ENCODE results near the gene GLRX3.

DNA sequence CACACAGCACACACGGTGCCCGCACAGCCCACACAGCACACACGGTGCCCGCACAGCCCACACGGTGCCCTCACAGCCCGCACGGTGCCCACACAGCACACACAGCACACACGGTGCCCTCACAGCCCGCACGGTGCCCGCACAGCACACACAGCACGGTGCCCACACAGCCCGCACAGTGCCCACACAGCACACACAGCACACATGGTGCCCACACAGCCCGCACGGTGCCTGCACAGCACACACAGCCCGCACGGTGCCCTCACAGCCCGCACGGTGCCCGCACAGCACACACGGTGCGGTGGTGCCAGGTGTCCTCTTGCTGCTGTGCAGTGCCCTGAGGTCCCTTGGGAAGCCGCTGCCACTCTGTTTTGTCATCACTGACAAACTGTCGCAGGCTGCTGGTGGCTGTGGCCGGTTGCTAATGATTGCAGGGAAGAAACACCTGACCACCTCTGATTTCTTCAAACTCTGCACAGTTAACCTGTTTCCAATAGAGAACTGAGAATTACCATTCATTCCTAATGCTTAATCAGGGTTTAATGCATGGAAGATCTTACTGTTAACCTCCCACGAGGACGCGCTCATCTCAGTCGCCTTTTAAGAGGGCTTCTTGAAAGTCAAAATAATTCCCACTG lies 66.9 kb downstream of the GLRX3 start:
- TF ChIP-seq, protein P1, sequence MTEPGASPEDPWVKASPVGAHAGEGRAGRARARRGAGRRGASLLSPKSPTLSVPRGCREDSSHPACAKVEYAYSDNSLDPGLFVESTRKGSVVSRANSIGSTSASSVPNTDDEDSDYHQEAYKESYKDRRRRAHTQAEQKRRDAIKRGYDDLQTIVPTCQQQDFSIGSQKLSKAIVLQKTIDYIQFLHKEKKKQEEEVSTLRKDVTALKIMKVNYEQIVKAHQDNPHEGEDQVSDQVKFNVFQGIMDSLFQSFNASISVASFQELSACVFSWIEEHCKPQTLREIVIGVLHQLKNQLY (CRISPR knock-in tag; IDR thresholded peaks at IDR 0.05) = no peak
- TF ChIP-seq ZNF12 (CRISPR knock-in tag; IDR thresholded peaks at IDR 0.05) (no peak), TBL1XR1 (IDR thresholded peaks at IDR 0.05; ENCODE audit: borderline replicate concordance, low read length, partially characterized antibody) (no peak), POLR2A (IDR thresholded peaks at IDR 0.05; ENCODE audit: insufficient read depth in 1 of 2, low read depth in 2 of 2, low read length in 2 of 2) (no peak), POLR2AphosphoS5 (IDR thresholded peaks at IDR 0.05; ENCODE audit: low read depth, low read length) (no peak), CREM (IDR thresholded peaks at IDR 0.05) (no peak), CREM (CRISPR knock-in tag; IDR thresholded peaks at IDR 0.05) (no peak), NFRKB (IDR thresholded peaks at IDR 0.05) (no peak), XBP1 (CRISPR knock-in tag; IDR thresholded peaks at IDR 0.05) (no peak)
- TF ChIP-seq, protein P2, sequence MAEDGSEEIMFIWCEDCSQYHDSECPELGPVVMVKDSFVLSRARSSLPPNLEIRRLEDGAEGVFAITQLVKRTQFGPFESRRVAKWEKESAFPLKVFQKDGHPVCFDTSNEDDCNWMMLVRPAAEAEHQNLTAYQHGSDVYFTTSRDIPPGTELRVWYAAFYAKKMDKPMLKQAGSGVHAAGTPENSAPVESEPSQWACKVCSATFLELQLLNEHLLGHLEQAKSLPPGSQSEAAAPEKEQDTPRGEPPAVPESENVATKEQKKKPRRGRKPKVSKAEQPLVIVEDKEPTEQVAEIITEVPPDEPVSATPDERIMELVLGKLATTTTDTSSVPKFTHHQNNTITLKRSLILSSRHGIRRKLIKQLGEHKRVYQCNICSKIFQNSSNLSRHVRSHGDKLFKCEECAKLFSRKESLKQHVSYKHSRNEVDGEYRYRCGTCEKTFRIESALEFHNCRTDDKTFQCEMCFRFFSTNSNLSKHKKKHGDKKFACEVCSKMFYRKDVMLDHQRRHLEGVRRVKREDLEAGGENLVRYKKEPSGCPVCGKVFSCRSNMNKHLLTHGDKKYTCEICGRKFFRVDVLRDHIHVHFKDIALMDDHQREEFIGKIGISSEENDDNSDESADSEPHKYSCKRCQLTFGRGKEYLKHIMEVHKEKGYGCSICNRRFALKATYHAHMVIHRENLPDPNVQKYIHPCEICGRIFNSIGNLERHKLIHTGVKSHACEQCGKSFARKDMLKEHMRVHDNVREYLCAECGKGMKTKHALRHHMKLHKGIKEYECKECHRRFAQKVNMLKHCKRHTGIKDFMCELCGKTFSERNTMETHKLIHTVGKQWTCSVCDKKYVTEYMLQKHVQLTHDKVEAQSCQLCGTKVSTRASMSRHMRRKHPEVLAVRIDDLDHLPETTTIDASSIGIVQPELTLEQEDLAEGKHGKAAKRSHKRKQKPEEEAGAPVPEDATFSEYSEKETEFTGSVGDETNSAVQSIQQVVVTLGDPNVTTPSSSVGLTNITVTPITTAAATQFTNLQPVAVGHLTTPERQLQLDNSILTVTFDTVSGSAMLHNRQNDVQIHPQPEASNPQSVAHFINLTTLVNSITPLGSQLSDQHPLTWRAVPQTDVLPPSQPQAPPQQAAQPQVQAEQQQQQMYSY (CRISPR knock-in tag; IDR thresholded peaks at IDR 0.05) = no peak

Data from HepG2 (cell line).